ENCODE data around the gene CERS4.

Gene CERS4

GRCh38 chr19:8208922-8209461 is at the start of gene CERS4:
TSS of gene CERS4 (plus strand) at chr19:8209370. CDS start at chr19:8251077, 41,707 bp downstream.
- H3K36me3 ChIP-seq (ENCODE audit: control insufficient read depth, low read length) = no peaks in the 10 kb centered on the region
- H3K9me2 ChIP-seq (replicated peaks; ENCODE audit: control insufficient read depth, low read length) = no peaks in the 10 kb centered on the region
- no peaks in the 10 kb centered on the region for H3K9me3 ChIP-seq (ENCODE audit: control insufficient read depth, insufficient read depth, low read length)
- TF ChIP-seq EZH2phosphoT487 (IDR thresholded peaks at IDR 0.05; ENCODE audit: borderline replicate concordance, low read length) (no peak), CTCF (IDR thresholded peaks at IDR 0.05; ENCODE audit: low read depth, low read length, poor library complexity, severe bottlenecking) (no peak)
- peak within 1 kb of the TSS; percentile 86 for H3K4me3 ChIP-seq (ENCODE audit: low read length)
- peaks cover 25% of the 10 kb centered on the region for H3K79me2 ChIP-seq (ENCODE audit: control insufficient read depth, low read length)
- peaks cover 11% of the 10 kb centered on the region for H3F3A ChIP-seq (ENCODE audit: control insufficient read depth, insufficient read depth)
- H3K4me2 ChIP-seq (ENCODE audit: low read length) = peak within 1 kb of the TSS; percentile 78
- H3K27me3 ChIP-seq (ENCODE audit: control insufficient read depth, low read length) = no peaks in the 10 kb centered on the region
- H3K4me1 ChIP-seq (ENCODE audit: control insufficient read depth, low read length) = peaks cover 37% of the 10 kb centered on the region
- peaks cover 4% of the 10 kb centered on the region; the same call in 1 of the 2 replicates for H4K20me1 ChIP-seq (ENCODE audit: control insufficient read depth, insufficient read depth, low read depth, low read length)
- peak within 1 kb of the TSS; percentile 63 for H3K27ac ChIP-seq (ENCODE audit: low read depth, low read length)

GRCh38 chr19:8161135-8161646 is 48.0 kb upstream of the CERS4 start:
- Histone ChIP-seq H3K9me2 (replicated peaks; ENCODE audit: control insufficient read depth, low read length) (no peaks in the 10 kb centered on the region), H3K4me2 (ENCODE audit: low read length) (peak overlapping the region; percentile 53), H3K9me3 (ENCODE audit: control insufficient read depth, insufficient read depth, low read length) (peaks cover 8% of the 10 kb centered on the region; the same call in 1 of the 2 replicates), H3K4me1 (ENCODE audit: control insufficient read depth, low read length) (peaks cover 11% of the 10 kb centered on the region), H3K27ac (ENCODE audit: low read depth, low read length) (peak overlapping the region; percentile 62), H3K27me3 (ENCODE audit: control insufficient read depth, low read length) (peaks cover 4% of the 10 kb centered on the region; the same call in 1 of the 2 replicates), H3K36me3 (ENCODE audit: control insufficient read depth, low read length) (no peaks in the 10 kb centered on the region), H3K4me3 (ENCODE audit: low read length) (peak overlapping the region; percentile 52), H3F3A (ENCODE audit: control insufficient read depth, insufficient read depth) (0 out of 2 replicates have a peak, but pooled peaks cover 4% of the 10 kb centered on the region), H4K20me1 (ENCODE audit: control insufficient read depth, insufficient read depth, low read depth, low read length) (no peaks in the 10 kb centered on the region), H3K79me2 (ENCODE audit: control insufficient read depth, low read length) (no peaks in the 10 kb centered on the region)
- no peak for TF ChIP-seq CTCF (IDR thresholded peaks at IDR 0.05; ENCODE audit: low read depth, low read length, poor library complexity, severe bottlenecking)
- no peak for TF ChIP-seq EZH2phosphoT487 (IDR thresholded peaks at IDR 0.05; ENCODE audit: borderline replicate concordance, low read length)

GRCh38 chr19:8163759-8164158 is 45.4 kb upstream of the CERS4 start:
- Histone ChIP-seq H3K27me3 (ENCODE audit: control insufficient read depth, low read length) (no peaks in the 10 kb centered on the region), H3K36me3 (ENCODE audit: control insufficient read depth, low read length) (no peaks in the 10 kb centered on the region), H3K79me2 (ENCODE audit: control insufficient read depth, low read length) (no peaks in the 10 kb centered on the region), H3K9me3 (ENCODE audit: control insufficient read depth, insufficient read depth, low read length) (peaks cover 8% of the 10 kb centered on the region; the same call in 1 of the 2 replicates), H3F3A (ENCODE audit: control insufficient read depth, insufficient read depth) (0 out of 2 replicates have a peak, but pooled peaks cover 4% of the 10 kb centered on the region), H3K27ac (ENCODE audit: low read depth, low read length) (no peak overlapping the region), H3K9me2 (replicated peaks; ENCODE audit: control insufficient read depth, low read length) (no peaks in the 10 kb centered on the region), H3K4me2 (ENCODE audit: low read length) (no peak overlapping the region), H4K20me1 (ENCODE audit: control insufficient read depth, insufficient read depth, low read depth, low read length) (no peaks in the 10 kb centered on the region), H3K4me1 (ENCODE audit: control insufficient read depth, low read length) (peaks cover 11% of the 10 kb centered on the region), H3K4me3 (ENCODE audit: low read length) (no peak overlapping the region)
- TF ChIP-seq CTCF (IDR thresholded peaks at IDR 0.05; ENCODE audit: low read depth, low read length, poor library complexity, severe bottlenecking) = no peak
- TF ChIP-seq EZH2phosphoT487 (IDR thresholded peaks at IDR 0.05; ENCODE audit: borderline replicate concordance, low read length) = no peak

Data from DOHH2 (cell line).